MCF 10A (cell line): ENCODE measurements around the gene TNNI2. TPM values are rescaled to one million over a fixed set of nuclear protein-coding genes. Genes with fewer than 3 reads are reported as not detected.

Source experiments
- Bru-seq: library from RNA; stranded (reverse); fragments of 400-500 nt; gene quantifications from one replicate; lab custom pipeline; 2021; lab: Mats Ljungman, UMichigan
- BruChase-seq, 2 experiments: library from RNA; stranded (reverse); fragments of 400-500 nt; gene quantifications; one replicate each; lab custom pipeline; 2021; lab: Mats Ljungman, UMichigan
- BruUV-seq: library from RNA; stranded (reverse); fragments of 400-500 nt; replicated peaks from 2 replicates; lab custom pipeline; 2021; lab: Mats Ljungman, UMichigan
- CTCF ChIA-PET: fragments of 300-600 bp; sonication (Branson Sonifier 250); formaldehyde crosslinking; extraction: SDS; loops from one replicate; lab custom pipeline; 2021; ENCODE audit warnings: antibody characterized with exemption, inconsistent platforms; lab: Yijun Ruan, JAX
- POLR2A ChIA-PET: fragments of 300-600, 350-650 bp; sonication (Branson Sonifier 250); formaldehyde crosslinking; extraction: SDS; loops from one replicate; lab custom pipeline; 2020; ENCODE audit warnings: antibody characterized with exemption, inconsistent platforms; lab: Yijun Ruan, JAX
- DNase-seq: peaks from one replicate; pipeline ENCODE4 v3.0.0-alpha.2; 2018; ENCODE audit not compliant: unreplicated experiment
- H3K27ac Mint-ChIP-seq: one replicate; pipeline ENCODE4 v1.8.0; 2022; ENCODE audit warnings: mild to moderate bottlenecking, low read depth, mixed read lengths; ENCODE audit not compliant: unreplicated experiment
- H3K27me3 Mint-ChIP-seq: one replicate; pipeline ENCODE4 v1.8.0; 2022; ENCODE audit warnings: mixed read lengths; ENCODE audit not compliant: insufficient read depth, unreplicated experiment
- H3K36me3 Mint-ChIP-seq: one replicate; pipeline ENCODE4 v1.8.0; 2022; ENCODE audit warnings: mild to moderate bottlenecking, moderate library complexity, mixed read lengths; ENCODE audit not compliant: insufficient read depth, unreplicated experiment
- H3K4me1 Mint-ChIP-seq: one replicate; pipeline ENCODE4 v1.8.0; 2022; ENCODE audit warnings: mixed read lengths; ENCODE audit not compliant: insufficient read depth, unreplicated experiment
- H3K4me3 Mint-ChIP-seq: one replicate; pipeline ENCODE4 v1.8.0; 2022; ENCODE audit warnings: mild to moderate bottlenecking, moderate library complexity, mixed read lengths; ENCODE audit not compliant: unreplicated experiment
- H3K9me3 Mint-ChIP-seq: one replicate; pipeline ENCODE4 v1.8.0; 2022; ENCODE audit warnings: mixed read lengths; ENCODE audit not compliant: unreplicated experiment
- intact Hi-C: fragments of 100-400 bp; cut with micrococcal nuclease; formaldehyde crosslinking; loops from 2 replicates; pipeline ENCODE4 v1.14.1; 2022
- long read RNA-seq: library from polyadenylated mRNA; stranded (forward); transcript quantifications from one replicate; pipeline ENCODE4 v2.0.0, GENCODE V29; 2022
- total RNA-seq: library from RNA; stranded (reverse); gene quantifications from 2 replicates; pipeline ENCODE4 v1.2.3, GENCODE V29; 2022
- TF ChIP-seq, protein P1 (sequence below): fragments of 200-600 bp; IDR thresholded peaks from one replicate; pipeline ENCODE4 v1.8.0; 2022; ENCODE audit warnings: antibody characterized with exemption, mild to moderate bottlenecking; ENCODE audit not compliant: unreplicated experiment

The TNNI2 gene
- total RNA-seq (43.3 and 77.7 TPM in 2 replicates), Bru-seq, nascent RNA (percentile 51 among the genes with signal in this experiment), BruChase-seq, experiment 1, labeled RNA remaining after a 6-hour chase (percentile 82 among the genes with signal in this experiment), BruChase-seq, experiment 2, labeled RNA remaining after a 2-hour chase (percentile 69 among the genes with signal in this experiment)
- long read RNA-seq, partial matches to known transcripts: 3 of 4 reads
- long read RNA-seq, other reads (novel, unspliced or antisense): 1 of 4 reads

- BruUV-seq: no TSS peak
- TF ChIP-seq, protein P1, sequence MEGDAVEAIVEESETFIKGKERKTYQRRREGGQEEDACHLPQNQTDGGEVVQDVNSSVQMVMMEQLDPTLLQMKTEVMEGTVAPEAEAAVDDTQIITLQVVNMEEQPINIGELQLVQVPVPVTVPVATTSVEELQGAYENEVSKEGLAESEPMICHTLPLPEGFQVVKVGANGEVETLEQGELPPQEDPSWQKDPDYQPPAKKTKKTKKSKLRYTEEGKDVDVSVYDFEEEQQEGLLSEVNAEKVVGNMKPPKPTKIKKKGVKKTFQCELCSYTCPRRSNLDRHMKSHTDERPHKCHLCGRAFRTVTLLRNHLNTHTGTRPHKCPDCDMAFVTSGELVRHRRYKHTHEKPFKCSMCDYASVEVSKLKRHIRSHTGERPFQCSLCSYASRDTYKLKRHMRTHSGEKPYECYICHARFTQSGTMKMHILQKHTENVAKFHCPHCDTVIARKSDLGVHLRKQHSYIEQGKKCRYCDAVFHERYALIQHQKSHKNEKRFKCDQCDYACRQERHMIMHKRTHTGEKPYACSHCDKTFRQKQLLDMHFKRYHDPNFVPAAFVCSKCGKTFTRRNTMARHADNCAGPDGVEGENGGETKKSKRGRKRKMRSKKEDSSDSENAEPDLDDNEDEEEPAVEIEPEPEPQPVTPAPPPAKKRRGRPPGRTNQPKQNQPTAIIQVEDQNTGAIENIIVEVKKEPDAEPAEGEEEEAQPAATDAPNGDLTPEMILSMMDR: no peak
- H3K27ac Mint-ChIP-seq: no peak within 1 kb of the TSS
- CTCF ChIA-PET: interaction anchor here (0.6 to 0.7 kb wide), 2 partner anchors 178 to 1128 kb away, joined by 3 read pairs; no protein-coding TSS in a partner anchor
- DNase-seq: no peak
- H3K27me3 Mint-ChIP-seq: no peaks in the 10 kb centered on the region
- no peaks in the 10 kb centered on the region for H3K9me3 Mint-ChIP-seq
- POLR2A ChIA-PET: interaction anchor here (0.5 to 1.4 kb wide), 4 partner anchors 8 to 995 kb away, joined by 3 to 4 read pairs (median 3); no protein-coding TSS in a partner anchor
- H3K4me3 Mint-ChIP-seq: peak within 1 kb of the TSS; percentile 78
- intact Hi-C loops: loop anchor here (5.0 to 10.0 kb wide), 2 partner anchors 39 to 284 kb away; no protein-coding TSS in a partner anchor
- H3K4me1 Mint-ChIP-seq: peaks cover 25% of the 10 kb centered on the region
- H3K36me3 Mint-ChIP-seq: peaks cover 49% of the 10 kb centered on the region
These were observed at the start of gene TNNI2 for GRCh38 chr11:1838426-1839144. TNNI2 (plus strand) TSS chr11:1838981; CDS start chr11:1839697, 716 bp downstream.

GRCh38 chr11:1791912-1792311 lies 46.9 kb upstream of the TNNI2 start:
- Mint-ChIP-seq H3K4me1 (peaks cover 7% of the 10 kb centered on the region), H3K27me3 (peaks cover 23% of the 10 kb centered on the region), H3K9me3 (no peaks in the 10 kb centered on the region), H3K27ac (no peak overlapping the region), H3K36me3 (no peaks in the 10 kb centered on the region), H3K4me3 (no peak overlapping the region)
- intact Hi-C loops: no loop called here
- CTCF ChIA-PET: interaction anchor here (1.6 kb wide), 1 partner anchor 41 kb away, joined by 5 read pairs; no protein-coding TSS in a partner anchor
- DNase-seq: no peak
- POLR2A ChIA-PET: interaction anchor here (0.7 kb wide), 2 partner anchors 11 to 41 kb away, joined by 3 read pairs; no protein-coding TSS in a partner anchor
- BruUV-seq: no TSS peak
- TF ChIP-seq, protein P1: no peak

- H3K4me3 Mint-ChIP-seq: no peak overlapping the region
- TF ChIP-seq, protein P1: no peak
- ChIA-PET CTCF (interaction anchor here (1.6 kb wide), 1 partner anchor 40 kb away, joined by 5 read pairs; no protein-coding TSS in a partner anchor), POLR2A (no interaction called here)
- no peaks in the 10 kb centered on the region for H3K9me3 Mint-ChIP-seq
- H3K4me1 Mint-ChIP-seq: peaks cover 7% of the 10 kb centered on the region
- H3K27me3 Mint-ChIP-seq: peaks cover 23% of the 10 kb centered on the region
- DNase-seq: no peak
- no peaks in the 10 kb centered on the region for H3K36me3 Mint-ChIP-seq
- H3K27ac Mint-ChIP-seq: no peak overlapping the region
- intact Hi-C loops: no loop called here
- no TSS peak for BruUV-seq
These were observed 46.3 kb upstream of the TNNI2 start for GRCh38 chr11:1792461-1792860.

GRCh38 chr11:1793081-1793480 lies 45.7 kb upstream of the TNNI2 start:
- intact Hi-C loops: no loop called here
- Mint-ChIP-seq H3K27ac (no peak overlapping the region), H3K36me3 (no peaks in the 10 kb centered on the region), H3K9me3 (no peaks in the 10 kb centered on the region), H3K4me3 (no peak overlapping the region), H3K4me1 (peaks cover 7% of the 10 kb centered on the region), H3K27me3 (peaks cover 23% of the 10 kb centered on the region)
- ChIA-PET CTCF (interaction anchor here (0.6 to 1.6 kb wide), 3 partner anchors 37 to 78 kb away, joined by 3 to 5 read pairs (median 4); no protein-coding TSS in a partner anchor), POLR2A (interaction anchor here (0.8 kb wide), 1 partner anchor 13 kb away, joined by 4 read pairs; no protein-coding TSS in a partner anchor)
- no peak for DNase-seq
- BruUV-seq: no TSS peak
- TF ChIP-seq, protein P1: no peak
